HG03025 (cell line): ENCODE results near the gene ZNF646.

ENCODE experiments used
- ATAC-seq: cut with Tn5 transposase; IDR thresholded peaks from one replicate; pipeline ENCODE4 v1.9.1; 2021; ENCODE audit warnings: mild to moderate bottlenecking, moderate library complexity; ENCODE audit not compliant: unreplicated experiment, low FRiP score

The ZNF646 gene

DNA sequence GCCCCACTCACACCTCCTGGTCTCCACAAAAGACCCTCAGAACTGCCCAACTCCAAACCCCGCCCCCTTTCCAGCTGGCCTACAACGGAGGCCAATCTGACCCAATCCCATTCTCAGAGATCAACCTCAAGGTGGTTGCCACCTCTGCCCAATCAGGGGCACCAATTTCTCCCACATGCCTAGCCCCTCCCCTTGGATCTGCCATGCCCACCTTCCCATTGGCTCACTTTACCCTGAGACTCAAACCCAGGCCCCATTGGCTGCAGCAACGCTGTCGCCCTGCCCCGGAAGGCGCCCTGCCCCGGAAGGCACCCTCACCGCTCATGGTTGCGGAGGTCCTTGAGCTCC, 10.8 kb upstream of the ZNF646 start:
- ATAC-seq: no peak

DNA sequence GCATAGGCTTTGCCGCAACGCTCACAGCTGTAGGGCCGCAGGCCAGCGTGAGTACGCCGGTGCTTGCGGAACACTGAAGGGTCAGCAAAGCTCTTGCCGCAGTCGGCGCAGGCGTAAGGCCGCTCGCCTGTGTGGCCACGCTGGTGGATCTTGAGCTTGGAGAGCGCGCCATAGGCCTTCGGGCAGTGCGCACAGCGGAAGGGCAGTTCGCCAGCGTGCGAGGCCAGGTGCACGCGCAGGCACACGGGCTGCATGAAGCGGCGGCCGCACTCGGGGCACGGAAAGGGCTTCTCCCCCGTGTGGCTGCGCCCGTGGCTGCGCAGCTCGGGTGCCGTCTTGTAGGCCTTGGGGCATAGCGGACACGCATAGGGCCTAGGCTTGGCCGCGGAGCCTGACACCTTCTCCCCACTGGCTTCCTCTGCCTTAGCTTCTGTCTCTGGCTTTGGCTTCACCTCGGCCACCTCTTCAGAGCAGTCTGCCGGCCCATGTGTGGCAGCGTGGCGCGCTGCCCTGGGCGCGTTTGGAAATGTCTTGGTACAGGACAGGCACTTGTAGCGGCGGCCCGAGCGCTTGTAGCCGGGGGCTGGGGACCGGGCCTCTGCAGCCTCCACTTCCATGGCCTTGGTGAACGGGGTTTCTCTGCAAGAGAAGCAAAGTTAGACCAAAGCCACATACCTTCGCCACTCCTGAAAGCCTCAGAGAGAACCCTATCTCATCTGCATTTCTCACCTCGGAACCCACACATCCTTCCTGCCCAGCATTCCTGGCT, 10.2 kb upstream of the ZNF646 start:
- no peak for ATAC-seq

DNA sequence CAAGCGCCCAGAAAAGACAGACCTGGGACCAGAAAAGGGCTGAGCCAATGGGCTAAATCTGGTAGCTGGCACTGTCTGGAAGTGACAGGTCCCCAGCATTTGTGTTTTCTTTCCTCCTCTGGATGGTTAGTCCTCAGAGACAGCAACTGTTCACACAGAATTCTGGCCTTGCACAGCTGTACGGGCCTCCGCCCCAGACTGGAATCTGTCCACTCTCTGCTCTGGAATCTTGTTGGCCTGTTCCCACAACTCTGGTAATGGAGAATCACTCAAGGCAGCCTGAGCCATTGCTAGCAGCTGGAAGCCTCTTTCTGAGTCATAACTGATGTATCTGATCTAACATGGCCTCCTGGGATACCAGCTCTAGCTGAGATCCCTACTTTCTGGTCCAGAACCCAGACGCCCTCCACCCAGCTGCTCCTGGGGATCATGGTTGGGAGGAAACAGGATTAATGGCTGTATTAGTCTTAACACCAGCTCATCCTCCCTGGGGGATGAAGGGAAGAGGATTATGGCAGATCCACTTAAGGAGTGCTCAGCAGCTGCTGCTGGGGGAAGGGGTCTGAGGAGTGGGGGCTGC, 9.2 kb upstream of the ZNF646 start:
- no peak for ATAC-seq

DNA sequence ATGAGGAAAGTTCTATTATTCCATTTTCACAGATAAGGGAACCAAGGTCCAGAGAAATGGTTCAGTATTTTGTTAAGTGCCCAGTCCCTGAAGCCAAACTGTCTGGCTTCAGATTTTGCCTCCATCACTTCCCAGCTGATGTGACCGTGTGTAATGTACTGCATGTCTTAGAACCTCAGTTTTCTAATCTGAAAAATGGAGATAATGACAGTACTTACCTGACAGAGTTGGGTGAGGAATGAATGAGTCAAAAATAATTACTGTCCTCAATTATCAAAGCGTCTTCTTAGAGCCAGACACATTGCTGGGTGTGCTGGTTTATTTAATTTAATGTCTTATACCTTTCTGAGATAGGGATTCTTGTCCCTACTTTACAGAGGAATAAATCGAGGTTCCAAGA, 6.9 kb upstream of the ZNF646 start:
- ATAC-seq: no peak

DNA sequence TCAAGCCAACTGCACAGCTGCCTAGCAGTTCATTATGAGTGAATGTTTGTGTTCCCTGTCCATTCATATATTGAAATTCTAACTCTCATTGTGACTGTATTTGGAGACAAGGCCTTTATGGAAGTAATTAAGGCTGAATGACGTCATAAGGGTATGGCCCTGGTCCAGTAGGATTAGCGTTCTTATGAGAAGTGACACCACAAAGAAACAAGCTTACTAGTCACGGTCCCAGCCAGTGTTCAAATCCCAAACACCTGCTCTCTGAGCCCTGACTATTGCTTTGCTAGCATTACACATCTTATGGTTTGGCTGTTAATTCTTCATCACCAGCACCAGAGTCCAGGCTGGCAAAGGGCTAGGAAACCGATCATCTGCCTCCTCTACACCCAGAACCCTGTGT, 2.4 kb upstream of the ZNF646 start:
- ATAC-seq: no peak

DNA sequence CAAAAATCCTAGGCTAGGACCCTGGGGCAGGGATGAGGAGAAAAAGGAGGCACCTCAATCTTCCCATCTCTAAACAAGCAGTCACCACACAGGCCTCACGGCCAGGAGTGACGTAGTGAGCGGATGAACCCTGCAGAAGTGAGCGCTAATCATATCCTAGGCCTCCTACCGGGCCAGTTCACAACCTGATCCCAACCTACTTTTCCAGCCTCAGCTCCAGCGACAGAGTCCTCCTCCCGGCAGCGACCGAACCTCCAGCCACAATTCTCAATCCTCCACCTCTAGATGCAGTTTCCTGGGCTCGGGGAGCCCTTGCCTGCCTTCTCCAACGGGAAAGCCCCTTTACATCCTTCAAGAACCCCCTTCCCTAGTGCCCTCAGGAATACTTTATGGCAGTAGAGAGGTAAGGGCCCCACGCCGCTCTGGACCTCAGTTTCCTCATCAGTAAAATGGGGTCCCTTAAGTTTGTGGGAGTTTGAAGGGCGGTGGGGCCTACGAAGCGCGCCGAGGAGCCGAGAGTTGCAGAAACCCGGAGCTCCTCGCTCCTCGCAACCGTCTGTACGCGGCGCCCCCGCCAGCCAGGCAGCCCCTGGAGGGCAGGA, 1.6 kb upstream of the ZNF646 start:
- ATAC-seq: peak; percentile 1

DNA sequence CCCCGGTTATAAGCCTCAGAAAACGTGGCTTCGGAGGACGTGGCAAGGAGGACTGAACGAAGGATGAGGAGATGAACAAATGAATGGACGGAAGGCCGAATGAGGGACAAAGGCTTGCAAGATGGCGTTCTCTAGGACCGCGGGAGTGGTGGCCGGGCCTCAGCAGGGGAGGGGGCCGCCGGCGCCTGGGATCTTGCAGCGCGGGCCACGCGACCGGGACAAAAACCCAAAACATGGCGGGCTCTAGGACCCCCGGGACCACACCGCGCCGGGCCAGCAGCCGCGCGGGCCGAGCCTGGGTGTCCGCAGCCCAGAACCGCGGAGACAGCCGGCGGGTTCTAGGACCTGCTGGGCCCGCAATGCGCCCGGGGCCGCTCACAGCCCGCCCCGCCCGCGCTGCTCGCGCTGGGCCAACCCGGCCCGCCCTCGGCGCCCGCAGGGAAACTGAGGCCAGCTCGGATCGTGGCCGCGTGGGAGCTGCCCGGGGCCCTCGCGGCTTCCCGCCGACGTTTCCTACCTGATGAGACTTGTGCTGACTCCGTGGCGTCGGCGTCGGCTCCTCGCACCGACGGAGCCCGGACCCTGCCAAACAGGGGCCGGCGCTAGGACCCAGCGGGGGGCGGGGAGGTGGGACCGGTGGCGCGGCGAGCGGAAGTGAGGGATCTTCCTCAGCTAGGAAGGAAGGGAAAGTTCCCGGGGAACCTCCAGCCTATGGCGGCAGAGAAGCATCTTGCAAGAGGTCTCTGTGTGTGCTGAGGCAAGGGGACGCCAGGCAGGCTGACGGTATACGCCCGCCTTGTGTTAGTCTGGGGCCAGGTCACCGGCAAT, 866 bp upstream of the ZNF646 start:
- ATAC-seq: peak; percentile 55

DNA sequence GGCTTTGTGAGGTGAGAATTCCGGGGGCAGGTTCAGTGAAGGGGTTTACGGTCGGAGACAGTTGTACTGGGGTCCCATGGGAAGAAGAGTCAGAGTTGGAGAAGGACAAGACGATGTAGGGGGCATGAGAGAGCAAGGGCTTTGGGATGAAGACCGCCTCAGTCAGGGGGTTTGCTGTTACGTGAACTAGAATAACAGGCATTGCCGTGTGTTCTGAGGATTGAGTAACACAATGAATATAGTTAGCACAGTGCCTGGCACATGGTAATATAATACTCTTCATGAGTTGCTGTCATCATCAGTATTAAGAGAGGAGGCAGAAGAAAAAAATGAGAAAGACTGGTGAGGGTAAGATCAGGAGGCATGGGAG, 577 bp downstream of the ZNF646 start:
- no peak for ATAC-seq

DNA sequence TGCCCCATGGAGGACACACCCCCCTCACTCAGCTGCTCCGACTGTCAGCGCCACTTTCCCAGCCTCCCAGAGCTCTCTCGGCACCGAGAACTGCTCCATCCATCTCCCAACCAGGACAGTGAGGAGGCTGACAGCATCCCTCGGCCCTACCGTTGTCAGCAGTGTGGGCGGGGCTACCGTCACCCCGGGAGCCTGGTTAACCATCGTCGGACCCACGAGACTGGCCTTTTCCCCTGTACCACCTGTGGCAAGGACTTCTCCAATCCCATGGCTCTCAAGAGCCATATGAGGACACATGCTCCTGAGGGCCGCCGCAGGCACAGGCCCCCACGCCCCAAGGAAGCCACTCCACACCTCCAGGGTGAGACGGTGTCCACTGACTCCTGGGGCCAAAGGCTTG, 2.1 kb downstream of the ZNF646 start:
- no peak for ATAC-seq

DNA sequence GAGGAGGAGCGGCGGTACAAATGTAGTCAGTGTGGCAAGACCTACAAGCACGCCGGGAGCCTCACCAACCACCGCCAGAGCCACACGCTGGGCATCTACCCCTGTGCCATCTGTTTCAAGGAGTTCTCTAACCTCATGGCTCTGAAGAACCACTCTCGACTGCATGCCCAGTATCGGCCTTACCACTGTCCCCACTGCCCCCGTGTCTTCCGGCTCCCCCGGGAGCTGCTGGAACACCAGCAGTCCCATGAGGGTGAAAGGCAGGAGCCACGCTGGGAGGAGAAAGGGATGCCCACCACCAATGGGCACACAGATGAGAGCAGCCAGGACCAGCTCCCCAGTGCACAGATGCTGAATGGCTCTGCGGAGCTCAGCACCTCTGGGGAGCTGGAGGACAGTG, 2.8 kb downstream of the ZNF646 start:
- no peak for ATAC-seq

DNA sequence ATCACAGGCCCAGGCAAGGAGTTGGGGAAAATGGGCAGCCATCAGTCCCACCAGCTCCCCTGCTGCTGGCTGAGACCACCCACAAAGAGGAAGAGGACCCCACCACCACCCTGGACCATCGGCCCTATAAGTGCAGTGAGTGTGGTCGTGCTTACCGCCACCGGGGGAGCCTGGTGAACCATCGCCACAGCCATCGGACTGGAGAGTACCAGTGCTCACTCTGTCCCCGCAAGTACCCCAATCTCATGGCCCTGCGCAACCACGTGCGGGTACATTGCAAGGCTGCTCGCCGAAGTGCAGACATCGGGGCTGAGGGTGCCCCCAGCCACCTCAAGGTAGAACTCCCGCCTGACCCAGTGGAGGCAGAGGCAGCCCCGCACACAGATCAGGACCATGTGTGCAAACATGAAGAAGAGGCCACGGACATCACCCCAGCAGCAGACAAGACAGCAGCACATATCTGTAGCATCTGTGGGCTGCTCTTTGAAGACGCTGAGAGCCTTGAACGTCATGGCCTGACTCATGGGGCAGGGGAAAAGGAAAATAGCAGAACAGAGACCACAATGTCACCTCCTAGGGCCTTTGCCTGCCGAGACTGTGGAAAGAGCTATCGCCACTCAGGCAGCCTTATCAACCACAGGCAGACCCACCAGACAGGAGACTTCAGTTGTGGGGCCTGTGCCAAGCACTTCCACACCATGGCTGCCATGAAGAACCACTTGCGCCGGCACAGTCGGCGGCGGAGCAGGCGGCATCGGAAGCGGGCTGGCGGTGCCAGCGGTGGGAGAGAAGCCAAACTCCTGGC, 3.6 kb downstream of the ZNF646 start:
- no peak for ATAC-seq

DNA sequence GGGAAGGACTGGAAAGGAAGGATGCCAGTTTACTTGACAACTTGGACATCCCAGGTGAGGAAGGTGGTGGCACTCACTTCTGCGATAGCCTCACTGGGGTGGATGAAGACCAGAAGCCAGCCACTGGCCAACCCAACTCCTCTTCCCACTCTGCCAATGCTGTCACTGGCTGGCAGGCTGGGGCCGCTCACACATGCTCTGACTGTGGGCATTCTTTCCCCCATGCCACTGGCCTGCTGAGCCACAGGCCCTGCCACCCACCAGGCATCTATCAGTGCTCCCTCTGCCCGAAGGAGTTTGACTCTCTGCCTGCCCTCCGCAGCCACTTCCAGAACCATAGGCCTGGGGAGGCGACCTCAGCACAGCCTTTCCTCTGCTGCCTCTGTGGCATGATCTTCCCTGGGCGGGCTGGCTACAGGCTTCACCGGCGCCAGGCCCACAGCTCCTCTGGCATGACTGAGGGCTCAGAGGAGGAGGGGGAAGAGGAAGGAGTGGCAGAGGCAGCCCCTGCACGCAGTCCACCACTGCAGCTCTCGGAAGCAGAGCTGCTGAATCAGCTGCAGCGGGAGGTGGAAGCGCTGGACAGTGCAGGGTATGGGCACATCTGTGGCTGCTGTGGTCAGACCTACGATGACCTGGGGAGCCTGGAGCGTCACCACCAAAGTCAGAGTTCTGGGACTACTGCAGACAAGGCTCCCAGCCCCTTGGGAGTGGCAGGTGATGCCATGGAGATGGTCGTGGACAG, 4.5 kb downstream of the ZNF646 start:
- no peak for ATAC-seq

DNA sequence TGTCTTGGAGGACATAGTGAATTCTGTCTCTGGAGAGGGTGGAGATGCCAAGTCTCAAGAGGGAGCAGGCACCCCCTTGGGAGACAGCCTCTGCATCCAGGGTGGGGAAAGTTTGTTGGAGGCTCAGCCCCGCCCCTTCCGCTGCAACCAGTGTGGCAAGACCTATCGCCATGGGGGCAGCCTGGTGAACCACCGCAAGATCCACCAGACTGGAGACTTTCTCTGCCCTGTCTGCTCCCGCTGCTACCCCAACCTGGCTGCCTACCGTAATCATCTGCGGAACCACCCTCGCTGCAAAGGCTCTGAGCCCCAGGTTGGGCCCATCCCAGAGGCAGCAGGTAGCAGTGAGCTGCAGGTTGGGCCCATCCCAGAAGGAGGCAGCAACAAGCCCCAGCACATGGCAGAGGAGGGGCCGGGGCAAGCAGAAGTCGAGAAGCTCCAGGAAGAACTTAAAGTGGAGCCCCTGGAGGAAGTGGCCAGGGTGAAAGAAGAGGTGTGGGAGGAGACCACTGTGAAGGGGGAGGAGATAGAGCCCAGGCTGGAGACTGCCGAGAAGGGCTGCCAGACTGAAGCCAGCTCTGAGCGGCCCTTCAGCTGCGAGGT, 5.2 kb downstream of the ZNF646 start:
- ATAC-seq: no peak

DNA sequence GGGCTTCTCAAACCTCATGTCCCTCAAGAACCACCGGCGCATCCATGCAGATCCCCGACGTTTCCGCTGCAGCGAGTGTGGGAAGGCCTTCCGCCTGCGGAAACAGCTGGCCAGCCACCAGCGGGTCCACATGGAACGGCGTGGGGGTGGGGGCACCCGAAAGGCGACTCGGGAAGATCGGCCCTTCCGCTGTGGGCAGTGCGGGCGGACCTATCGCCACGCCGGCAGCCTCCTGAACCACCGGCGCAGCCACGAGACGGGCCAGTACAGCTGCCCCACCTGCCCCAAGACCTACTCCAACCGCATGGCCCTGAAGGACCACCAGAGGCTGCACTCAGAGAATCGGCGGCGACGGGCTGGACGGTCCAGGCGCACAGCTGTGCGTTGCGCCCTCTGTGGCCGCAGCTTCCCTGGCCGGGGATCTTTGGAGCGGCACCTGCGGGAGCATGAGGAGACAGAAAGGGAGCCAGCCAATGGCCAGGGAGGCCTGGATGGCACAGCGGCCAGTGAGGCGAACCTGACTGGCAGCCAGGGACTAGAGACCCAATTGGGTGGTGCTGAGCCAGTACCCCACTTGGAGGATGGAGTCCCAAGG, 5.9 kb downstream of the ZNF646 start:
- no peak for ATAC-seq

DNA sequence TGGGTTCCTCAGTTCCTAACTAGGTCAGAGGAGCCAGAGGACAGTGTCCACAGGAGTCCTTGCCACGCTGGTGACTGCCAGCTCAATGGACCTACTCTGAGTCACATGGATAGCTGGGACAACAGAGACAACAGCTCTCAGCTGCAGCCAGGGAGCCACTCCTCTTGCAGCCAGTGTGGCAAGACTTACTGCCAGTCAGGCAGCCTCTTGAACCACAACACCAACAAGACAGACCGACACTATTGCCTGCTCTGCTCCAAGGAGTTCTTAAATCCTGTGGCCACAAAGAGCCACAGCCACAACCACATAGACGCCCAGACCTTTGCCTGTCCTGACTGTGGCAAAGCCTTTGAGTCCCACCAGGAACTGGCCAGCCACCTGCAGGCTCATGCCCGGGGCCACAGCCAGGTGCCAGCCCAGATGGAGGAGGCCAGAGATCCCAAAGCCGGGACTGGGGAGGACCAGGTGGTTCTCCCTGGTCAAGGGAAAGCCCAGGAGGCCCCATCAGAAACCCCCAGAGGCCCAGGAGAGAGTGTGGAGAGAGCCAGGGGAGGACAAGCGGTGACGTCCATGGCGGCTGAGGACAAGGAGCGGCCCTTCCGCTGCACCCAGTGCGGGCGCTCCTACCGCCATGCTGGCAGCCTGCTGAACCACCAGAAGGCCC, 6.7 kb downstream of the ZNF646 start:
- ATAC-seq: no peak

DNA sequence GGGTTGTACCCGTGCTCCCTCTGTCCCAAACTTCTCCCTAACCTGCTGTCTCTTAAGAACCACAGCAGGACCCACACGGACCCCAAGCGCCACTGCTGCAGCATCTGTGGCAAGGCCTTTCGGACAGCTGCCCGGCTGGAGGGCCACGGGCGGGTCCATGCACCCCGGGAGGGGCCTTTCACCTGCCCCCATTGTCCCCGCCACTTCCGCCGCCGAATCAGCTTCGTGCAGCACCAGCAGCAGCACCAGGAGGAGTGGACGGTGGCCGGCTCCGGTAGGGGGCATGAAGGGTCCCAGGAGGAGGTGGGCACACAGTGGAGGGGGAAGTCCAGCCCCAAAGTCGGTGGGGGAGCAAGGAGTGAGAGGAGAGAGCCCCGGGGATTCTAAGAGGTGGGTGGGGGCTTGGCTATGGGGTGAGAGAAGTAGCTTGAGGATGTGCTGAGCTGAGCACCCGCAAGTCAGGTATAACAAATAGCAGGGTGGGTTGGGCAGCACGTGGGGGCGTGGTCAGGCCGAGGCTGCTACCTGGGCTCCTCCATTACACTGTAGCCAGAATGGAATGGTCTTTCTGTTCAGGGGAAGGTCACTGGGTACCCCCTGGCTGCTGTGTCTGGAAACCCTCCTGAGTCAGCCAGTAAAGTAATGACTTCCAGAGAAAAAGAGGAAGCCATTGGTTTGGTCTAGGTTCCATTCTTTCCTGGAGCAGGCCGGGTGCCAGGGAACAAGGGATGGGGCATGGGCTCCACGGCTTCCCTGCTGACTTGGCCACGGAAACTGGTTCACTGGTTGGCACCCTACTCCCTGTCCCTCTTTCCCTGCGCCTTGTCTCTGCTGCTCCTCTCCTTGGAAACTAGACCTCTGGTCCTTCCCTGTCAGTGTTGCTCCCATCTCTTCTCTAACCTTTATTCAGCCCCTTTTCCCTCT, 7.5 kb downstream of the ZNF646 start:
- no peak for ATAC-seq

DNA sequence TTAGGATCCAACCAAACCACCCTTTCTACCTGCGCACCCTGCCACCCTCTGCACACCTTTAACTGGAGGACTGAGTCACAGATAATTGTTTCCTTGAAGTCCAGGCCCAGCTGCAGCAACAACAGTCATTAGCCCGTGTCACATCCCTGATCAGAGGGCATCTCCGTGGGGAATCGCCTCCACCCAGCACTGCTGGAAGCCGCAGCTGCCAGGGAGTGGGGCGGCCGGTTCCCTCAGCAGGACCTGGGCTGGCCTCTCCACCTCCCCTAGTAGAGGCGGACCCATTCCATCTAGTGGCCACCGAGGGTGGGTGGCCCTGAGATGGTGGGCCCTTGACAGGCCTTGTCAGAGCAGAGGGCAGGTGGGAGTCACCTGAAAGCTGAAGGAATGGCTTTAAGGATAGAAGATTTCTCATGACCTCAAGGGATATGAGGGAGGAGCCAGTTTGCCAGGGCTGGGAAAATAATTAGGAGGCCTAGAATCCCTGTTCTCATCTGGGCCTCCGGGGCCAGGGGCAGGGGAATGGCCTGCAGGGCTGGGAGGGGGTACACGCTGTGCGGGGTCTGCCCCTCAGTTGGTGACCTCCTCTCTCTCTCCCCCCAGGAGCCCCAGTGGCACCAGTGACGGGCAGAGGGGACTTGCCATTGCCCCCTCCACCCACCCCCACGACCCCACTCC, 8.3 kb downstream of the ZNF646 start:
- no peak for ATAC-seq
